Activated naive CD4-positive, alpha-beta T cell treated with anti-CD3 and anti-CD28 coated beads, Interleukin-2, amount 50 U/mL, for 16 hours (primary cell): Measurements from ENCODE around the gene ANTXRL.
"Not testable (repeated sequence)": the region's sequence is repeated elsewhere in the genome, so short reads cannot be mapped to it uniquely, and the experiment has no call there.

Source experiments
- DNase-seq: peaks from one replicate; pipeline ENCODE4 v3.0.0-alpha.2; 2020

Gene ANTXRL

DNA sequence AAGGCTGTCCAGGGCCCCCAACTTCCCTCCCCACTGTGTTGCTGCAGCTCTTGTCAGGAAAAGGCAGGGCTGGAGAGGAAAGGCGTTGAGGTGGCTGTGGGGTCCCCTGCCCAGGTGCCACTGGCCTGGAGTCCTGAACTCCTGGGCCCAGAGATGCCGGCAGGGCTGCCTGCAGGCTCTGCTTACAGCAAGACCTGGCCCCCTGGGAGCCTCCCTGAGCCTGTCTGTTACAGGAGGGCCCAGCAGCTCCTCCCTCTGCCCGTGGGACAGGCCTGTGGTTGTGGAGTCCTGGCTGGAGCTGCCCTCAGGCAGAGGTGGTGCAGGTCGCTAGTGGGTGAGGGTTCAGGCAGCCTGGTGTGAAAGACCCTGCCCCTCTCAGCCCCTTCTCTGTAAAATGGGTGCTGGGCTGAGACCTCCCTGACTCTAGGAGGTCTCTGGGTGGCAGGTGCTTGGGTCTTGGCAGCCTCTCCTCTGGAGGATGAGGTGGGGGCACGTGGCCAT is 9.9 kb downstream of the ANTXRL start:
- no peak for DNase-seq

DNA sequence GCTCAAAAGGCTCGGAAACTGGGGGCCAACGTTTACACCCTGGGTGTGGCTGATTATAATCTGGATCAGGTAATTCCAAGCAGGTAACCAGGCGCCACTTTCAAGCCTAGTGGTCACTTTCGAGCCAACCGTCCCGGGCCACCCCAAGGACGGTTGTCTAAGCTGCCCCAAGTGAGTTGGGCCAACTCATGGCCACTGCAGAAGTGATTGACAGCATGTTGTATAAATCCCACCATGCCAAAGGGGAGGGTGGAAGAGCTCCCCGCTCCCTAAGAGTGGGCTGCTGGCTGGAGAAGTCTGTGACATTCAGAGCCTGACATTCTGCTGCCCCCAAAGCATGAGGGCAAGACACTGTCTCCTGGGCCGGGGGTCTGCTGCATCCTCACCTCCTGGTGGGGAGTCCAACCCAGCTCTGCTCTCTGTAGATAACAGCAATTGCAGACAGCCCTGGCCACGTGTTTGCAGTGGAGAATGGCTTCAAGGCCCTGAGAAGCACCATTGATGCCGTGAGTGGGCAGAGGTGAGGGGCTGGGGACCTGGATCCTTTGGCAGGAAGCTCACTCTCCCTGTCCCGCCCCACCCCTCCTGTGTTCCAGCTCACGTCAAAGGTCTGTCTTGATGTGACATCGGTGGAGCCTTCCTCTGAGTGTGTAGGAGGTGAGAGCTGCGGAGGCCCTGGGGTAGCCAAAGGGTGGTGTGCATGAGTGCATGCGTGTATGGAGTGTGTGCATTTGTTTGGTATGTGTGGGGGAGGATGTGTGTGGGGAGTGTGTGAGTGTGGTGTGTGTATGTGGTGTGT is 10.8 kb downstream of the ANTXRL start:
- DNase-seq = no peak

DNA sequence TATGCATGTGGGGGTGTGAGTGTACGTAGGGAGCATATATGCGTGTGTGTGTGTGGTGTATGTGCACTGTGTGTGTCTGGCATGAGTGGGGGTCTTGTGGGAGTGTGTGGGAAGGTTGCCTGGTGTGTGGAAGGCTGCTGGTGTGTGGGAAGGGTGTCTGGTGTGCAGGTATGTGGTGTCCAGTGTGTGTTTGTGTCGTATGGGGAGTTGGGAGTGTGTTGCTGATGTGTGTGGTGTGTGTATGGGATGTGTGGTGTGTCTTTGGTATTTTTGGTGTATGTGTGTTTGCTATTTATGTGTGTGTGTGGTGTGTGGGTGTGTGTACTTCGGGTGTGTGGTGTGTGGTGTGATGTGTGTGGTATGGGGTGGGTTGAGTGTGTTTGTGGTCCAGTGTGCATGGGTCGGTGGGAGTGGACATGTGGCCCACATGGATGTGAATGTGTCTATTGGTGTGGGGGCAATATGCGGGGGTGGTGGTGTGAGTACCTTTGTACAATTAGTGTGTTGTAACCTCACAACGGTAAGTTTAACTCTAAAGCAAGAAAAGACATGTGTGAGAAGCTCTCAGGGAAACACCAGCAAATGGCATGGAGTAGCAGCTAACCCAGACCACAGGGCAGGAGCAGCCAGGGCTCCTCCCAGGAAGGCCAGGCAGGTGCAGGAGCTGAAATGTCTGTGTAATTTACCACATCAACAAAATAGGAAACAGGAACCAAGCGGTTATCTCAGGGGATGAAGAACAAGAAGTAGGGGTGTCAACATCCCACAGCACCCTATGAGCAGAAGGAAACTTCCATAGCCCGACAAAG is 11.9 kb downstream of the ANTXRL start:
- no peak for DNase-seq

DNA sequence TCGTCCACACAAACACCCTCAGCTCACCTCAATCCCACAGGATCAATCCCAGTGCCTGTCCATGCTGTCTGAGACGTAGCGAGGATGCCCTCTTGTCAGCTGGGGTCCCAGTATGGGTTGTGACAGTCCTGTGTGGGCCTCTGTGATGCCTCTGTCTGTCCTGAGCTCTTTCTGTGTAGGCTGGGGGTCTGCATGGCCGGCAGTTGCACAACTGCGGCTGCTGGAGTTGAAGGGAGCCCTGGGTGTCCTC is 12.4 kb downstream of the ANTXRL start:
- DNase-seq = no peak

DNA sequence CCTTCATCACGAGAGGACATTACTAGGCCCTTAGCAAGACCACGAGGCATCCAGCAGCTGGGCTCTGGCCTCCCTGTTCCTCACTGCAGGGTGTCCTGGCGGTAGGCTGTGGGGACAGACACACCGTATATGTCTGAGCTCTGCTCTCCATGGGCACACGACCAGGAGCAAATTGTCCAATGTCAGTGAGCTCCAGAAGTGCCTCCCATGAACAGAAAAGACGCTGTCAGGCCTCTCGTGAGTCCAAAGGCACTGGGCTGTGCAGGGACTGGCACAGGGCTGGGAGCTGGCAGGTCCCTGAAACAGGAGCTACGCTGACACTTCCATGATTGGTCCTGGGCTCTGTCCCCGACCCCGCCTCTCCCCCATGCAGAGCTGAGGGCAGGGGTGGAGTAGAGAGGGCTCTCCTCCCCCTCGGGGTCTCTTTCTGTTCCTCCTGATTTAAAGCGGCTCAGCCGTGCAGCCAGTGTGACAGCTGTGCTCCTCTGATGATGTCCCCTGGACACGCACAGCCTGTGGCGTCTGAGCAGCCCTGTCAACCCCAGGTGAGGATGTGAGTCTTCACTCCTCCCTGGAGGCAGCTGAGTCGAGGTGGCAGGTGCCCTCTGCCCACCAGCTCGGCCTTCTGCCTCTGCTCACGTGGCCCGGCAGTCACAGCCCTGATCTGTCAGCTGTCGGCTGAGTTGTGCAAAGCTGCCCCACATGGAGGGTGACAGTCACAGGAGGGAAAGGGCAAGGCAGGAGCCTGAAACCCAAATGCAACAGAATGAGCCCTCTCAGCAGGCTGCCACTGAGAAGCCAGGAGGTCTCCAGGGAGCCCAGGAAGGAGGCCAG is 13.0 kb downstream of the ANTXRL start:
- DNase-seq = no peak

DNA sequence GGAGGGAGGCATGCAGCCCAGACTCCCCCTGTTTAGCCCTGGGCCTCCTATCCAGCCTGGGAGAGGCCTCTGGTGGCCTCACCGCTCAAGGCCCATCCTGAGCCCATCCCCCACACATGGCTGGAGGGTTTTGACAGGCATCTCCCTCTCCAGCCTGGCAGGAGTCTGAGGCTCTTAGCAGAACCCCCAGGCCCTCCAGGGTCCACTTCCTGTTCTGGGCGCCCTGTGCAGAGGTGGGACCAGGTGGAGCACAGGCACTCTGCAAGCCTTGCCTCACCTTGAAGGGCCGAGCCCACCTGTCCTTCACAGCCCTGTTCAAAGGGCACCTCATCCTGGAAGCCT is 13.5 kb downstream of the ANTXRL start:
- DNase-seq = not testable (repeated sequence)

GRCh38 chr10:46301056-46301645 is 14.4 kb downstream of the ANTXRL start:
- no peak for DNase-seq

DNA sequence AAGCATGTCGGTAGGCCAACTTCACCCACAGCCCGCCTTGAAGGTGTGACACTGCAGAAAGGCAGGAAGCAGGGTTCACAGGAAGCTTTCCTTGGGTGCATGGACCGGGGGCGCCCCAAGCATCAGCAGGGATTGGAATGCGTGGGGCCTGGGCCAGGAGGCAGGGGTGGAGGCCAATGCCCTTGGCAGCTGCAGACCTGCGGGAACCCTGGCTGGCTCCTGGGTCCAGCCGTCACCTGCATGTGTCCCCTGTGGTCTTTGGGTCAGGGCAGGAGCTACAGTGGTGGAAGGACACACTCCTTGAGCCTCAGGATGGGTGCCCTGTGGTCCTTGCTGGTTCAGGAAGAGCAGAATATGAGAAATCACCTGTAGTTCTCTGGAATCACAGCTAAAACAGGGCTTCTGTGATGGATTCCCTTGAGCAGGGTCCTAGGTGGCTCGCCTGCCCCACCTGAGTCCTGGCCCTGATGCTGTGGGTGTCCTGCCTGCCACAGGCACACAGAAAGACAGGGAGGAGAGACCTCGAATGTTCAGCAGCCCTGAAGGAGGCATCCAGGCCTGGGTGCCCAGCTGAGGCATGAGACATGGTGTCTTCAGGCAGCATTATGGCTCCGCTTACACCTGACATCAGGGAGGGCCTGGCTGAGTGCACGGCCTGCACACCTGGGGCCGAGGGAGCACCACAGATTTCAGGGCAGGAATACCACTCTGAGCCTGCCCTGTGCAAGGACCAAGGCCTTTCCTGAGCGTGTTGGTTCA is 15.1 kb downstream of the ANTXRL start:
- no peak for DNase-seq

DNA sequence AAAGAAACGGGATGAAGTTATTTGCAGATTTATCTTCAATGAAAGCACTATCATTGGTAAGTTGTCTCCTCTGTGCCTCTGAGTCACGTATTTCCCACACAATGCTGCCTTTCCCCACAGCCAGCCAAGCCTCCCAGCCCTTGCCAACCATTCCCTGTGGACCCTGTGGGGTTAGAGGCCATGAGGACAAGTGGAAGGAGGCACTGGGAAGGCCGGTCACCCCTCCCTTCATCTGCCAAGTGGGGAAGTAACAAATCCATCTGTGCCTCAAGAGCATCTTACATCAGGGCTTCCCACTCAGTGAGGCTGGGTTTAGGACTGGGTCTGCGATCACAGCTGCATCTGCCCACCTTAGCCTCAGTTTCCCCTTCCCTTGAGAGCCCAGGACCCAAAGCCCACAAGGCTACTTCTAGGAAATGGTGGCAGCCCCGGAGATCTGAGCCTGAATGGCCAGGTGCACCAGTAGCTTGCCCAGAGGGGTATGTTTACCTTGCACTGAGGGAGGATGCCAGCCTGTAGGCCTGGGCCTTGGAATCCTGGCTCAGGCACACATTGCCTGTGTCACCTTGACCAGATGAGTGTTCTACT is 16.1 kb downstream of the ANTXRL start:
- not testable (repeated sequence) for DNase-seq

DNA sequence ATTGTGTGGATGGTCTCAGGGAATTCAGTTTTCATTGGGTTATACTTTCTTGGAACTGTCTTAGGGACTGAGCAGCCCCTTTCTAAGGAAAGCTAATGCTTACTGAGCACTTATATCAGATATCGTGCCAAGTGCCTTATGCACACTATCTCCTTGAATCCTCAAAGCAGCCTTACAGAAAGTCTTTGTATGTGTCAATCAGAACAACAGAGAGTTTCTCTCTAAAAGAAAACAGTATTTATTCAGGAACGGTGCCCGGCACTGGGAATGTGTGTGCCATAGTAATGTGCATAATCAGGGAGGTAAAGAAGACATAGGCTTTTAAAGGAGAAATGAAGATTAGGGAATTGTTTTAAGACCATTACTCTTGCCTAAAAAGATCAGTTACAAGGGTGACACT is 17.3 kb downstream of the ANTXRL start:
- DNase-seq = no peak

- not testable (repeated sequence) for DNase-seq
These were observed 17.9 kb downstream of the ANTXRL start for GRCh38 chr10:46304671-46305070.

DNA sequence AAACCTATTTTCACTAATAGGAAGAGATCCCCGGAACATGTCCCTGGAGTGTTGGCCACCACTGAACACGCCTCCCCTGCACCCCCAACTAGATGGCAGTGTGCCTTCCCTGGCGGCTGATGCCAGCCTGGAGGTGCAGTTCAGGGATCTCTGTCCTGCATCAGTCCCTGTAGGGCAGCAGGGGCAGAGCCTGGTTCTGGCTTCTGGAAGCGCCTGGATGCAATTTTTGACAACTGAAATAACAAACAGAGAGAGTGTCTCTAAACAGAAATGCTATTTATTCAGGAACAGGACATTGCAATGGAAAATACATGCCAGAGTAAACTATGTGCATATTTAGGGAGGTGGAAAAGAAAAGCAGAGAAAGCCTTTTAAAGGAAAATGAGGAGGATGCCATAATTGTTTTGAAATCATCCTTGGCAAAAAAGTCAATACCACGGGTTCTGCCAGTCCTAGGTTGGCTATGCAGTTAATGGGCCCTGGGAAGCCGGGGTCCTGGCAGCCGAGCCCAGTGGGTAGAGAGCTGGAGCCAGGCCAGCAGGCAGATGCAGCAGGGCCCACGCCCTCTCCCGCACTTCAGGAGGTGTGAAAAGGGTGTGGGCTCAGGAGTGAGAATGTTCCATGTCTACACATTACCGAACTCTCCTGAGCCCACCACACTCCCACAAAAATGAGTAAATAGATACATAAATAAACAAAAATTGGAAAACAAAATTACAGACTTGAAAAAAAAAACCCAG is 18.5 kb downstream of the ANTXRL start:
- DNase-seq = no peak

DNA sequence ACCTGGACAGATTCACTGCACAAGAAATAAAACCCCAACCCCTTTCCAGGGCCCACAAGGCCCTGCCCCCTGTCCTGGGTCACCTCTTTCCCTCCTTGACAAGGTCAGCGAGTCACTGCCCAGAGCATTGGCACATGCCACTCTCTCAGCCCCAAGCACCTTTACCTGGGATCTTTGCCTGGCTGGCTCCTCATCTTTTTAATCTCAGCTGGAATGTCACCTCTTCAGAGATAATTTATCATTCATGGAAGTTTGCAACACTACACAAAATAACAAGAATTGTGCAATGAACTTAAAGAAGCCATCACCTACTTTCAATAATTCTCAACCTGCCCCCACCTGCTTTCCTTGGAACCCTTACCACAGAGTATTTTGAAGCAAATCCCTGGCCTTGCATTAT is 19.2 kb downstream of the ANTXRL start:
- no peak for DNase-seq

DNA sequence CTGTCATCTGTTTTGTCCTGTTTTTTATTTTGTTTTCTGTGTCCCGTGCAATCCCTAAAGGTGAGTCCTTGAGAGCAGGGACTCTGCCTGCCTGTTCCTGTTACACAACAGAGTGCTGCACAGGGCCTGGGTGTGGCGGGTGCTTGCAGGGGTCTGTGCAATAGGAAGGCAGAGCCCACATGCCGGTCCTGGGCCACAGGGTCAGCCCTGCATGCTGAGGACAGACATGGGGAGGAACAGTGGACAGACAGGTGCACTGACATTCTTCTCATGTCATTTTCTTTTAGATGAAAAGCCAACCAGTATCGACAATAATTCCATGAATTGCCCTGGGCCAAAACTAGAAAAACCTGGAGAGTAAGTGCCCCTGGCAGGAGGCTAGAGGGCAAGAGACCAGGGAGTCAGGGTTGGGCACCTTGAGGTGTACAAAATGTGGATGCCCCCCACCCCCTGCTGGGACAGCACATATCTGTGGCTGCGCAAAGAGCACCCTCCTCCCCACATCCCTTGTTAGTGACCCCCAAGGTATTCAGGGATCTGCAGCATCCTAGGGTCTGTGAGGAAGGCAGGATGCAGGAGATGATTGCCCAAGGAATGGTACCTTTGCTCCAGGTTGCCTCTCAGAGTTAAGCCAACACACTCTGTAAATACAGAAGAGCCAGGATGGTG is 19.9 kb downstream of the ANTXRL start:
- no peak for DNase-seq

DNA sequence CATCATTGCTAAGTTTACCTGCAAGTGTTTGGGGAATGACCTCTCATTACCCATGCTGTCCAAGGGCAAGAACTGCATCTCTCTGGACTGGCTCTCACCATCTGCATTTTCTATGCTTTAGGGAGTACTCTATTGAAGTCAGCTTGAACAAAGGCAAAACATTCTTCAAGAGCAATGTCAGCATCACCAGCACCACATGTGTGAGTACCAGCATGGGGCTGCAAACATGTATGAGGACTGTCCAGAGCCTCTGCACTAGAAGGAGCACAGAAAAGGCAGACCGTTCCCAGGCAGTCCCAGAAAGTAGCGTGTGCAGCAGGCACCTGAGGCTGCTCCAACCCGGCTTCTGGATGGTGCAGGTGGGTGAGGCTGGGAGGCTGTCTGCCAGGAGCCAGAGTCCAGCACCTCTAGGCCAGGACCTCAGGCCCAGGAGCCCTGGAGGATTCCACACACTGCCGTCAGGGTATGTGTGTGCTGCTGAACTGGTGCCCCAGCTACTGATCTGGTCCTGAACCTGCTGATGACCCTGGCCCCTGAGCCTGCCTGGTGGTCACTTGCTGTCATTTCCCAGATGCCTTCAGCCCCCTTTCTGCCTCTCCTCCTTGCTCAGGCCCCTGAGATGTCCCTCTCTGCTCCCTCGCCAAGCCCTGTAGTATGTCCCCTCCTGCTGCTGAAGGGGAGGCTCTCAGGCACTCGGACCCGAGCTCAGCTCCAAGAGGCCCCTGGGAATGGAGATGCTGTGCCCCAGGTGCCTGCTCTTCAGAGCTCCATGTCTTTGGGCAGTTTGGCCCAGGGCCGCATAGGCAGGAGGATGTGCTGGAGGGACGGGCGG is 20.7 kb downstream of the ANTXRL start:
- DNase-seq = no peak

DNA sequence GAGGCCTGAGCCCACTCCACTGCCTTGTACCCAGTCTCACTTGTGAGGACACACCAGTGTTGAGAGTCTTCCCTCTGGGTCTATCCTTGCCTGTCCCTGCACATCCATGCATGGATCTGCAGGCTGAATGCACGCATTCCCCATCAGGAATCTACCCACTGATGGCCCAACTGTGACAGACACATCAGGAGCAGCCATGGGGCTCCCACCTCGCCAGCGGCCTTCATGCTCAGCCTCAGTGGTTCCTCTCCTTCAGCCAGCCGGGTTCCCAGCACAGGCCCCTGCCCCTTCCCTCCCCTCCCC is 21.3 kb downstream of the ANTXRL start:
- no peak for DNase-seq

DNA sequence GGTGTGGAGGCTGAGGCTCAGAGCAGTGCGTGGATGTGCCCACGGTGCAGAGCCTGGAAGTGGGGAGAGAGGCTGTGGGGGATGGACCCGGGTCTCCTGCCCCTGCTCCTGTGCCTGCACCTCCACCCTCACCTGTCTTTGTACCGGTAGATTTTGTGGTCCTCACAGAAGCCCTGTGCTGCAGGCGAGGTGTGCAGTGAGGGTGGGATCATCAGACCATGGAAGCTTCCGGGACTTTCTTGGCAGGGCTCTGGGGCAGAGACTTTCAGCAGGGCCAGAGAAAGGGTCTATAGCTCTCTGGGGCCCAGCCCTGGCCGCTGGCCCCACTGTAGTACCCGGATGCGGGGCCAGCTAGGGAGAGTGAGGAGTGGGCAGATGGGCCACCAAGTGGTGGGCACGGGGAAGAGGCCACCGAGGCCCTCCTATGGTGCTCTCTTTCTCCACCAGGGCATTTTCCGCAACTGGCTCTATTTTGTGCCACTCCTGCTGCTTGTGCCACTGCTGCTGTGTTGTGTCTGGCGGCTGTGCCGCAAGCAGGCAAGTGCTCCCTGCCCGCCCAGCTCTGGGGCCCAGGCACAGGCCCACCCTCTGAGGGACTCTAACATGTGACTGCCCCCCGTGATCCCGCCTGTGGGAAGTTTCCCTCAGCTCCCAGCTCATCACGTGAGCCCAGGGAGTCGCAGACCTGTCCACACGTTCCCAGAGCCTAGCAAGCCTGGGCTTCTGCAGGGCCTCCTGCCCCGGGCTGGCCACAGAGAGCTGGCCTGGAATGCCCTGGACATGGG is 22.1 kb downstream of the ANTXRL start:
- no peak for DNase-seq

GRCh38 chr10:46309511-46310142 is 22.8 kb downstream of the ANTXRL start:
- DNase-seq = no peak

DNA sequence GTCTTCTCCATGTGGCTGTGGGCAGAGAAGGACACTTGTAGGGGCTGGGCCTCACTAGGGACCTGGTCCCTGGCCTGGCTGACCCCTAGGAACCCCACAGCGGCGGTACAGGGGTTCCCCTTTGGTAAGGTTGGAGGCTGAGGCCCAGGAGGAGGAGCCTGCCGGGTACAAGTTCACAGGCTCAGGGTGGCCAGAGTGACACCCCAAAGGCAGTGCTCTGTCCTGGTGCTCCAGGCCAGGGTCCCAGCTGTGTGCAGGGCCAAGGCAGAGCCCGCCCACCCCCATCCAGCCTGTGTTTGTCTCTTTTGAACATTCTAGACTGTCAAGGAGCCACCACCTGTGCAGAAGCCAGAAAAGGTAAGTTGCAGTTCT is 23.3 kb downstream of the ANTXRL start:
- DNase-seq = no peak
